SH-SY5Y (cell line): Measurements from ENCODE around the gene WDFY3.

ENCODE experiments used
- GATA2 ChIP-seq: IDR thresholded peaks from 2 replicates; pipeline ENCODE4 v1.6.1; 2011; ENCODE audit warnings: mild to moderate bottlenecking, low read depth, low read length
- GATA3 ChIP-seq: IDR thresholded peaks from 2 replicates; pipeline ENCODE4 v1.6.1; 2011; ENCODE audit warnings: low read depth, mild to moderate bottlenecking, low read length, moderate library complexity

GRCh38 chr4:84652478-84652877 is 314.0 kb downstream of the WDFY3 start:
- TF ChIP-seq GATA3 (no peak), GATA2 (no peak)
